Epidermal melanocyte (primary cell): Measurements from ENCODE around the gene CBX3.
"Not testable (repeated sequence)": the region's sequence is repeated elsewhere in the genome, so short reads cannot be mapped to it uniquely, and the experiment has no call there.

Source experiments
- DNase-seq: peaks from one replicate; pipeline ENCODE4 v3.0.0; 2011; ENCODE audit warnings: low spot score; ENCODE audit not compliant: insufficient read length

CBX3 gene

DNA sequence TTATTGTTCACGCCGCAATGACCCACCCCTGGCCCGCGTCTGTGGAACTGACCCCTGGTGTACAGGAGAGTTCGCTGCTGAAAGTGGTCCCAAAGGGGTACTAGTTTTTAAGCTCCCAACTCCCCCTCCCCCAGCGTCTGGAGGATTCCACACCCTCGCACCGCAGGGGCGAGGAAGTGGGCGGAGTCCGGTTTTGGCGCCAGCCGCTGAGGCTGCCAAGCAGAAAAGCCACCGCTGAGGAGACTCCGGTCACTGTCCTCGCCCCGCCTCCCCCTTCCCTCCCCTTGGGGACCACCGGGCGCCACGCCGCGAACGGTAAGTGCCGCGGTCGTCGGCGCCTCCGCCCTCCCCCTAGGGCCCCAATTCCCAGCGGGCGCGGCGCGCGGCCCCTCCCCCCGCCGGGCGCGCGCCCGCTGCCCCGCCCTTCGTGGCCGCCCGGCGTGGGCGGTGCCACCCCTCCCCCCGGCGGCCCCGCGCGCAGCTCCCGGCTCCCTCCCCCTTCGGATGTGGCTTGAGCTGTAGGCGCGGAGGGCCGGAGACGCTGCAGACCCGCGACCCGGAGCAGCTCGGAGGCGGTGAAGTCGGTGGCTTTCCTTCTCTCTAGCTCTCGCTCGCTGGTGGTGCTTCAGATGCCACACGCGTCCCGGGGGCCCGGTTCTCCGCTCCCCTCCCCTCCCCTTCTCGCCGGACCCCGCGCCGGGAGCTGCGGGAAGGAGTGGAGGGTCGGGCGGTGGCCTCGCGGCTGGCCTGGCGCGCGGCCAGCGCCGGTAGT is at the start of gene CBX3:
Gene CBX3, plus strand, starts transcription at position 499 of the 772 bp plus-strand sequence. CDS start 1,254 bp downstream, outside the sequence.
- DNase-seq, result peak; percentile 68

DNA sequence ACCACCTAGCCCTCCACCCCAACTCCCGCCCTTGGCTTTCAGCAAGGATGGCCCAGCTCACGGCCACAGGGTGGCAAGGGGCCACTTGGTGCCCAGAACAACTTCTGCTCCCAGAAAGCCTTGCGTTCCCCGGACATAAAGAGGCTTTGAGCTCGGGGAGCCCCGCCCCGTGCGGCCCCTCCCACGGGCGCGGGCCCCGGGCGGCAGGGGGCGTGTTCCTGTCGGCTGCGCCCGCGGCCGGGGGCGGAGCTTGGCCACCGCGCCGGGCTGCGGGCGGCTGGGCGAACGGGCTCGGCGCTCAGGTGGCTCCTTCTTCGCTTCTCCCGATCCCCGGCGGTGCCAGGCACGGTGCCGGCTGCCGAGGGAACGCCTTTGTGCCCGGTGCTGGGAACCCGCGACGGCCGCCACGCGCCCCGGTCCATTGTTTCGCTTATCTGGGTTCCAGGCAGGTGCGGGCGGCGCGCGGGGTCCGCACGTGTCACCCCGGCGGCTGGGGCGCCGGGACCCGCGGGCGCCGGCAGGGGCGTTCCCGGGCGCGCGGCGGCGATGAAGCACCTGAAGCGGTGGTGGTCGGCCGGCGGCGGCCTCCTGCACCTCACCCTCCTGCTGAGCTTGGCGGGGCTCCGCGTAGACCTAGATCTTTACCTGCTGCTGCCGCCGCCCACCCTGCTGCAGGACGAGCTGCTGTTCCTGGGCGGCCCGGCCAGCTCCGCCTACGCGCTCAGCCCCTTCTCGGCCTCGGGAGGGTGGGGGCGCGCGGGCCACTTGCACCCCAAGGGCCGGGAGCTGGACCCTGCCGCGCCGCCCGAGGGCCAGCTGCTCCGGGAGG is 49.4 kb upstream of the CBX3 start, which contains the start of gene NFE2L3:
Gene NFE2L3, plus strand, starts transcription at position 246 of the 829 bp plus-strand sequence. Its CDS starts 301 bp downstream, at position 547.
- DNase-seq, result peak; percentile 24

DNA sequence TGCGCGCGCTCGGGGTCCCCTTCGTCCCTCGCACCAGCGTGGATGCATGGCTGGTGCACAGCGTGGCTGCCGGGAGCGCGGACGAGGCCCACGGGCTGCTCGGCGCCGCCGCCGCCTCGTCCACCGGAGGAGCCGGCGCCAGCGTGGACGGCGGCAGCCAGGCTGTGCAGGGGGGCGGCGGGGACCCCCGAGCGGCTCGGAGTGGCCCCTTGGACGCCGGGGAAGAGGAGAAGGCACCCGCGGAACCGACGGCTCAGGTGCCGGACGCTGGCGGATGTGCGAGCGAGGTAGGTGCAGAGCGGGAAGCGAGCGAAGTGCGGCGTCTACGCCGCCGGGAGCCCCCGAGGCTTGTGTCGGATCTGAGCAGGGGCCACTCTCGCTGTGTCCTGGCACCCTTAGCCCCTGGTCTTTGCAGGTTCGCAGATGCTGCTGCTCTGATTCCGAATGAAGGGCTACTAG is 48.7 kb upstream of the CBX3 start:
- not testable (repeated sequence) for DNase-seq

DNA sequence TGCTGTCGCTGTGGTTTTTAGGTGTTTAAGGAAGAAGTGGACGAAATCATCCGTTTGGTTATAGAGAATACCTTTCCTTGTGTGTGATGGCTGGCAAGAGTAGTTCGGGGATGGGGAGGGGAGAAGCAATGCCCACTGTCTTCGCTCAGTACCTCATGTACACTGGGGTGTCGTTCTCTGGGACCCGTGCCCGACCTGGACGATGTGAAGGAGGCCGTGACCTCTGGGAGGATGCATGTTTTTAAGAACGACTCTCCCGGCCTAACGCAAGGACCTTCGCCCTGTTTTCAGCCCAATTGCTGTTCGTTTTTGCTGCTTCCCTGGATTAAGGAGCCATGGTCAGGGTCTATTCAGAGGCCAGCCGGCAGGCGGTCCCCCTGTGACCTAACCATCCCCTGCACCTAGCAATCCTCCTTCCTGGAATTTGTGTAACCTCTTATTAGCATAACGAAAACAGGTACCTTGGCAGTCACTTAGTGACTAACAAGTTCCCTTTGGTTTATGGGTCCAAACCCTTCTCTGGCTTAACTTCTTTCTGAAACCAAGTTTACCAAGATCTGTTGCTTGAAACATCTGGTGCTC is 48.2 kb upstream of the CBX3 start:
- no peak for DNase-seq

DNA sequence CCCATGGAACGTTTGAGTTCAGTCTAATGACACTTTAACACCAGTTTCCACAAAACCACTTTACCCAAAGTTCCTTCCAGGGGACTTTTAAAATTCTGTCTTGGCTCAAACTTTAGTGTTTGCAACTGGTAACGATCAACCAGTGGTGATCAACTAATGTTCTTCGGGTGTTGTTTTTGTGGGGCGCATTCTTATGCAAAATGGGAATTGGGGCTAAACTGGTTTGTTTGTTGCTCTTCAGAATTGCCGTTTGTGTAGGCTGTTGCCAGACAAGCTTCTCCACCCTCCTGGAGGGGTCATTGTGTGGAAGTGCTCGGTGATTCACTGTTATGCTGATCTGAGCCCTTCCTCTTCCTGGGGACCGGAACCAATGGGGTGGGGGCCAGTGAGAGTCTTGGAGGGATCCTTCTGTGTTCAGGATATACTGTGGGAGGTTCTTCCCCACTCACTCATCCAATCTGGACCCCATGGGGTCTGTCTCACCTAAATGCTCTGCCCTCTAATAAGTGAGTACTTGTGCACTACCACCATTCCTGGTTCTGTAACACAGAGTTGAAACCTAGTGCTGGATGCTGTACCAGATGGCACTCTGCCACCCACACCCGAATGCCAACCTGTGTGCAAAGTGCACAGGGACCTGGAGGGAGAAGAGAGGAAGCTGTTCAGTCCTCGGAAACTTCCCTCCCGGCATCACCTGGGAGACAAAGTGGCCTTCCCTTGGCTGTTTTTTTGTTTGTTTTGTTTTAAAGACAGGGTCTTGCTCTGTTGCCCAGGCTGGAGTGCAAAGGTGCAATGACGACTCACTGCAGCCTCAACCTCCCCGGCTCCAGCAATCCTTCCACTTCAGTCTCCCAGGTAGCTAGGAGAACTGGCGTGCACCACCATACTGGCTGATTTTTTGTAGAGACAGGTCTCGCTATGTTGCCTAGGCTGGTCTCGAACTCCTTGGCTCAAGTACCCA is 47.4 kb upstream of the CBX3 start:
- no peak for DNase-seq

DNA sequence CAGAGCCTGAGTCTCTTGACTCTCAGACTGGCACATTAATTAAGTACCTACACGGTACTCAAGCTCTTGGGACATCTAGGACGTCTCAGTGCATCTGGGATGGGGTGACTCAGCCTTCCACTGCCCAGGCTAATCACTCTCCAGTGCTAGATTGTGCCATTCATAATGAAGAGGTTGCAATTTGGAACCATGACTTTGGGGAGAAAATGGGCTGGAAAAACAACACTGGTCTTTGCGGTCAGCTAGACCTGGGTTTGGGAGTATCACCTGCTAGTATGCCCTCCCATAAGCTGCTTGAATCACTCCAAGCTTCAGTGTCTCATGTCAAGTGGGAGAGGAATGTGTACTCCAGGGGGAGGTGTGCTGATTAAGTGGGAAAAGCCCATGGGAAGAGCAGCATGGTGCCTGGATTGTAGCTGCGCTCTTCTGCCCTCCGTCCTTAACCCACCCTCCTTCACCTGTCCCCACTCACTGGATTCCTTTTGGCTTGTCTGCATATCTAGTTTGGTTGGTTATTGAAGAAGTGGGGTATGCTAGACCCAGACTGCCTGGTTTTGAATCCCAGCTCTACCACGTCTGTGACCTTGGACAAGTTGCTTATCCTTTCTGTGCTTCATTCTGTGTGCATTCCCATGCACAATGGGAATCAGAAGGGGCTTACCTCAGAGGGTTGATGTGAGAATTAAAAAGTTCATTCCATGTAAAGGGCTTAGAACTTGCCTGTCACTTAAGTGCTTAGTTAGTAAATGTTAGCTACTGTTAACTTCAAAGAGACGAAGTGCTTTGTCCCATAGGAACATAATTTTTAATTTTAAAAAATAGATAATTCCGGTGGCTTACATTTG is 45.8 kb upstream of the CBX3 start:
- no peak for DNase-seq

DNA sequence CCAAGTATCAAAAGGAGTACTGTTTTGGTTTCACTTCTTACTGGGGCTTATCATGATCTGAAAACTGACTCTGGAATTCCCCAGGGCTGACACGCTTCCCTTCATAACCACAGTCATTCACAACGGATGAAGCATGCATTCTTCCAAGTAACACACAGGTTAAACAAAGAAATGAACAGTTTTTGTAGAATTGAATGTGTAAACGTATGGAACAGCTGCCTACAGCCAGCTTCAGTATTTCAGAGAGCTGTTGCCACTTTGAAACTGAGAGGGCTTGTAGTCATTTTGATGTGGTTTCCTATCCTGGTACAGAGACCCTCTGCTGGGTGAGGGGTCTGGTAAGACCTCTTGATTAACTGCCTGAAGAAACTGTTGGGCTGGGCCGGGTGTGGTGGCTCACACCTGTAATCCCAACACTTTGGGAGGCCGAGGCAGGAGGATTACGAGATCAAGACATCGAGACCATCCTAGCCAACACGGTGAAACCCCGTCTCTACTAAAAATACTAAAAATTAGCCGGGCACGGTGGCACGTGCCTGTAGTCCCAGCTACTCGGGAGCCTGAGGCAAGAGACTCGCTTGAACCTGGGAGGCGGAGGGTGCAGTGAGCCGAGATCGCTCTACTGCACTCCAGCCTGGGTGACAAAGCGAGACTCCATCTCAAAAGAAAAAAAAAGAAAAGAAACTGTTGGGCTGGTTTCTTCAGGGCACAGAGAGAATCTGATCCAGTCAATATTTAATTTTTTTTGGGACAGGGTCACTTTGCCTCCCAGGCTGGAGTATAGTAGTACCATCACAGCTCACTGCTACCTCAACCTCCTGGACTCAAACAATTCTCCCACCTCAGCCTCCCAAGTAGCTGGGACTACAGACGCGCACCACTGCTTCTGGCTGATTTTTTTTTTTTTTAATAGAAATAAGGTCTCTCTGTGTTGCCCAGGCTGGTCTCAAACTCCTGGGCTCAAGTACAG is 44.8 kb upstream of the CBX3 start:
- DNase-seq, result no peak

DNA sequence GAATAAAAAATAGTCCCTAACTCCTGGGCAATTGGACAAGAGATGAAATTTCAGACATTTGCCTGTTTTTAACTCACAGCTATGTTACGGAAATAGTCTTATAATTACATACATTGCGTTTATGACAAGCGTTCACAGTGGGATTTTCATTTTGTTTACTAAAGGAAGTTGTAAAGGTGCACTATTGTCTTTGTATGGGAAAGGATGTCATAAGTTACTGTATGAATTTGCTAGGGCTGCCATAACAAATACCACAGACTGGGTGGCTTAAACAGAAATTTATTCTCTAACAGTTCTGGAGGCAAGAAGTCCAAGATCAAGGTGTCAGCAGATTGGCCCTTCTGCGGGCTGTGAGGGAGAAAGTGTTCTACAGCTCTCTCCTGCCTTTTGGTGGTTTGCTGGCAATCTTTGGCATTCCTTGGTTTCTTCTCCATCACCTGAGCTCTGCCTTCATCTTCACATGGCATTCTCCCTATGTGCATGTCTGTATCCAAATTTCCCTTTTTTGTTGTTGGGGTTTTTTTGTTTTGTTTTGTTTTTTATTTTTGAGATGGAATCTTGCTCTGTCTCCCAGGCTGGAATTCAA is 43.9 kb upstream of the CBX3 start:
- DNase-seq, result no peak

DNA sequence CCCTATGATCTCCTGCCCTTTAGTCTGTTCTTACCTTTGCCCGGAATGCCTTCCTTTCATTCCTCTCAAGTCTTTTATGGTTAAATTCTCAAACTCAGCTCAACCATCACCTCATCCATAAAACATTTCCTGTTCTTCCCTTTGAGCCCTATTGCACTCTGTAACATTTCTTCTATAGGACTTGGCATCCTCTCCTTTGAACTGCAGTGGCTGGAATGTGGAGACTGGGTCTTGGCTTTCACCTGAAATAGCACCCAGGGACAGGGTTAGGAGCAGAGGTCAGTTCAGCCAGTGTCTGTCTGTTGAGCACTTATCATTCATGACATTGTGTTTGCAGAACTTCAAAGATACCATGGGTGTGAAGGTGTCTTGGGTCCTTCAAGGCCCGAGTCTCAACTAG is 42.3 kb upstream of the CBX3 start:
- no peak for DNase-seq

DNA sequence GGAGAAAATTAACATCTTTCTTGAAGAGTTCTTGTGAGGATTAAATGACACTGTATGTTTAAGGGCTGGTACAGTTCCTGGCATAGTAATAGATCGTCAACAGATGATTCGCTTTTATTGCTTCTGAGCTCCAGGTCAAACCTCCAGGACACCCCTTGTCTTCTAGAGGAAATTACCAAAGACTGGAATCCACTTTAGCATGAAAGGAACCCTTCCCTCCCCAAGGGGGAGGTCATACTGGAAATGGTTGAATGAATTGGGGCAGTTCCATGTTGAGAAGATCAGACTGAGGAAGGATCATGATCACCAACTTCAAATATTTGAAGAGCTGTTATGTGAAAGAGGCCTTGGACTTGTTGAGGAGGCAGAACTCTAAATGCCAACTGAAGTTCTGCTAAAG is 40.6 kb upstream of the CBX3 start:
- no peak for DNase-seq

DNA sequence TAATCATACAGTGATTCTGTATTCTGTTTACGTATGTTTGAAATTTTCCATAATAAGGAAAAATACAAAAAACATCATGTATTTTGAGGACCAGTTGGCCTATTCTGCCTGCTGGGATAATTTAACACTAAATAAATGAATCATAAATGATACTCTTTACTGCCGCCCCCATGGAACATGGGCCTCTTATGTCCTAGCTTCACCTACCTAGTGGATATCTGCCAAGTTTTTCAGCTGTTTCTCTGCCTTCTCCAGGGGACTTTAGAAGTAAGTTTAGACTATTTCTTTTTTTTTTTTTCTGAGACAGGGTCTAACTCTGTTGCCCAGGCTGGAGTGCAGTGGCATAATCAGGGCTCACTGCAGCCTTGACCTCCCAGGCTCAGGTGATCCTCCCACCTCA is 39.1 kb upstream of the CBX3 start:
- no peak for DNase-seq

DNA sequence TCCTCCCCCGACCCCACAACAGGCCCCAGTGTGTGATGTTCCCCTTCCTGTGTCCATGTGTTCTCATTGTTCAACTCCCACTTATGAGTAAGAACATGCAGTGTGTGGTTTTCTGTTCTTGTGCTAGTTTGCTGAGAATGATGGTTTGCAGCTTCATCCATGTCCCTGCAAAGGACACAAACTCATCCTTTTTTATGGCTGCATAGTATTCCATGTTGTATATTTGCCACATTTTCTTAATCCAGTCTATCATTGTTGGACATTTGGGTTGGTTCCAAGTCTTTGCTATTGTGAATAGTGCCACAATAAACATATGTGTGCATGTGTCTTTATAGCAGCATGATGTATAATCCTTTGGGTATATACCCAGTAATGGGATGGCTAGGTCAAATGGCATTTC is 37.7 kb upstream of the CBX3 start:
- not testable (repeated sequence) for DNase-seq

DNA sequence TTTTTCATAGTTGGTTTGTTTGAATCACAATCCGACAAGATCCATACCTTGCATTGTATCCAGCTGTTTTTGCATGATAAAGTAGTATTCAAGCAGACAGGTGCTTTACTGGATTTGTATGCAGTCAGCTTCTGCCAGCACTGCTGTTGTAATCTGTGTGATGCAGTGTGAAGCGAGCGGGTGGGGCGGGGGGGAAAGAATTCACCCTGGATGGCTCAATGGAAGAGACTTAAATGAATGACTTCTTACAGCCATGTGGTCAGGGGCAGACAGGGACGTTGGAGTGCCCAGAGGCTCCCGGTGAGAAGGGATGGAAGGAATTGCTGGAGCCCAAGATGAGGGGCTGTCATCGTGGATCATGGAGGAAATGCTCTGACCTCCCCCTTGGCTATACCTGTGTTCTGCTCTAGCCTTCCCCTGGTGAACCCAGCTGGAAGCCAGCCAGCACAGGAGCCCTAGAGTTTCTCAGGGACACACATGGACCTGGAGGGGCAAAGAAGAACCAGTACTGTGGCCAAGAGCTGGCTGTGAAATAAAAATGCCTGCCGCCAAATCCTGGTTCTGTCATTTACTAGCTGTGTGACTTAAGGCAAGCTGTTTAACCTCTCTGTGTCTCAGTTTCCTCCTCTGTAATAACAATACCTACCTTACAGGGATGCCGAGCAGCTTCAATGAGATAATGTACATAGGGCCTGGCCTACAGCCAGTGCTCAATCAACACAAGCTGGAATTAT is 35.4 kb upstream of the CBX3 start:
- no peak for DNase-seq

DNA sequence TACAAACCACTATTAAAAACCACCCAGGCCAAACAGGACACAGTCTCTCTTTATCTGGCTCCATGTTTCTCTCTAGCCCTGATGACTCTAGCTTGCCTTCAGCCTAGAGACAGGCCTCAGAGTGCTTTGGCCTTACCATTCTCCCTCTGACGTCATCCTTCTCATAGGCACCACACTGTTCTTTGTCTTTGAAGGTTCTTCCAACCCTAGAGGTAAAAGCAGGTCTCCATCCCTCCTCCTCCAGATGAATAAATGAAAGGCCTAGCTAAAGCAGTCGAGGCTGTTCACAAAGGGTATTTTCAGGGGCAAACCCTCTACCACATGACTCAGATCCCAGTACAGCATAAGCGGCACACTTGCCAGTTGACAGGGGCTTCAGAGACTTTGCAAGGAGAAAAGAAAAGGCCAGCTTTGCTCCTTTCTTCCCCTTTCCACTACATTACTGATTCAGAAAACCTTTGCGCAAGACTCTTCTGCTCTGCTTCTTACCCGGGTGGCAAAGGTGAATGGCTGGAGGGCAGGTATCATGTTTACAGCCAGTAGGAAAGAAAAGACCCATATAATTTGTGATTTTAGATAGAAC is 34.8 kb upstream of the CBX3 start:
- DNase-seq, result no peak

DNA sequence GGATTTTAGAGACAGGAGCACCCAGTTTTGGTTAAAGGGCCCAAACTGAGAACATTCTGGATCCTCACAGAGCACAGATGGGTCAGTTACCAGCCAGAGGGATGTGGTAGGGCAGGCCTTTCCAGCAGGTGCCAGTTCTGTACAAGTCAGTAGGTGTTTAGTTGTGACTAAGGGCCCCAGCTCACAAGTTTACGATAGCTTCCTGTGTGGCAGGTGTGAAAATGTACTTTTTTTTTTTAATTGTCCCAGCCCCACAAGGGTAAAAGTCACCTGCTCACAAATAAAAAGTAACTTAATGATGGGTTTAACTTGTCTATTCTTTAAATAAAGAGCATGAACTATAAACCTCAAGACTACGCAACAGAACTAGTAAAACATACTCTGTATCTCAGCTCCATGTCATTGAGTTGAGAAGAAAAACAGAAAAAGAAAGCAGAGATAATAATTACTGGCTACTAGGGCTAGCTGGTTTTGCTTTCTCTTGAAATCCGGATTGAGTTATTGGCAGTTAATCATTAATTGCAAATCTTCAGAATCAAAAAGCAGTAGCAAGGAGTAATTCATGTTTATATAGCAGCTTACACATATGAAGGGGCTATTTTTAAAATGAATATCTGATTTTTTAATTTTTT is 34.1 kb upstream of the CBX3 start:
- no peak for DNase-seq

DNA sequence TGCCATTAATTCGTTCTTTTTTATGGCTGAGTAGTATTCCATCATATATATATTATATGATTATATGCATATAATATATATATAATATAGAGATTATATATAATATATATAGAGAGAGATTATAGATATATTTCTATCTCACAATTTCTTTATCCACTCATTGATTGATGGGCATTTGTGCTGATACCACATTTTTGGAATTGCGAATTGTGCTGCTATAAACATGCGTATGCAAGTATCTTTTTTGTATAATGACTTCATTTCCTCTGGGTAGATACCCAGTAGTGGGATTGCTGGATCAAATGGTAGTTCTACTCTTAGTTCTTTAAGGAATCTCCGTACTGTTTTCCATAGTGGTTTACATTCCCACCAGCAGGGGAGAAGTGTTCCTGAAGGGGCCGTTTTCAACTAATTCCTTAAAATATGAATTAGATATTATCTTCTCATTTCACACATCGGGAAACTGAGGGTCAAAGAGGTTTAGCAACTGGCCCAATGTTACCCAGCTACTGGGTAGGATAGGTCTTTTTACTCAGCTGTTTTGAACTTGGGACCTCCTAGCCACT is 33.0 kb upstream of the CBX3 start:
- no peak for DNase-seq

DNA sequence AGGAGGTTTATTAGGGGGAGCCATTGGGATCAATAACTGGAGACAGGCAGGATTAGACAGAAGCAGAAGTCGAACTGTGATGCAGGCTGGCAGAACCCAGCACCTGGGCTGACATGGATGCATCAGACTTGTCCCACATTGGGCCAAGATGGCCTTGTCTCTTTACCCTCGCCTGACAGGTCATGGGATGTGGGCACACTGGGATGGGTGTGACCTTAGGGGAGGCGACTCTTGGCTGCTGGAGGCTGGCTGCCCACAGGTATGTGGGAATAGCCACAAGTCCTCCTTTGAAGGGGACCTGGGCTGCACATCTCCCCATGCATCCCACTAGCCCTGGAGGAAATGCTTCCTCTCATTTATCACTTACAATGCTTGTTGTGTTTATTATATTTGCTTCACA is 32.3 kb upstream of the CBX3 start:
- no peak for DNase-seq
